ENCODE results near the gene OR9Q1. TPM values are rescaled to one million over a fixed set of nuclear protein-coding genes. Genes with fewer than 3 reads are reported as not detected.

OR9Q1 gene
- total RNA-seq, 1 experiment from 2014 or later = not detected

GRCh38 chr11:58070585-58070984 lies 46.9 kb downstream of the OR9Q1 start:
- H2AFZ ChIP-seq (ENCODE audit: low read length) = no peak overlapping the region
- H3K9me2 ChIP-seq (replicated peaks; ENCODE audit: low read length) = no peaks in the 10 kb centered on the region
- no peaks in the 10 kb centered on the region for H3F3A ChIP-seq (ENCODE audit: low read length, unreplicated experiment)
- no peak overlapping the region for H3K9ac ChIP-seq (ENCODE audit: low read length)
- H3K4me2 ChIP-seq (ENCODE audit: low read length) = no peak overlapping the region
- no peak for DNase-seq
- no peak overlapping the region for H3K4me3 ChIP-seq (ENCODE audit: low read length)
- no peaks in the 10 kb centered on the region for H3K9me3 ChIP-seq (ENCODE audit: low read length)
- TF ChIP-seq EZH2 (IDR thresholded peaks at IDR 0.05; ENCODE audit: low read length, unreplicated experiment) (no peak), CTCF (conservative IDR thresholded peaks at IDR 0.05; ENCODE audit: low read depth, low read length) (no peak), EZH2phosphoT487 (IDR thresholded peaks at IDR 0.05; ENCODE audit: borderline replicate concordance, low read length) (no peak)
- no TSS peak for BruUV-seq (replicated peaks)
- H3K79me2 ChIP-seq (ENCODE audit: low read length) = no peaks in the 10 kb centered on the region
- ChIA-PET CTCF (no interaction called here), POLR2A (ENCODE audit: unreplicated experiment) (no interaction called here)
- no peaks in the 10 kb centered on the region for H3K36me3 ChIP-seq (ENCODE audit: low read depth, low read length)
- ATAC-seq = no peak
- H3K4me1 ChIP-seq (ENCODE audit: insufficient read depth, low read length) = no peaks in the 10 kb centered on the region
- H4K20me1 ChIP-seq (ENCODE audit: low read length) = no peaks in the 10 kb centered on the region
- peaks cover 6% of the 10 kb centered on the region; the same call in 1 of the 2 replicates for H3K27me3 ChIP-seq (ENCODE audit: low read length)
- H3K27ac ChIP-seq (ENCODE audit: low read length) = no peak overlapping the region
- intact Hi-C loops (cut with micrococcal nuclease) = no loop called here

- Histone ChIP-seq H3K79me2 (ENCODE audit: low read length) (no peaks in the 10 kb centered on the region), H4K20me1 (ENCODE audit: low read length) (no peaks in the 10 kb centered on the region), H3K4me2 (ENCODE audit: low read length) (no peak overlapping the region), H3F3A (ENCODE audit: low read length, unreplicated experiment) (no peaks in the 10 kb centered on the region), H3K9me2 (replicated peaks; ENCODE audit: low read length) (no peaks in the 10 kb centered on the region; the same call in 1 of the 2 replicates), H3K4me1 (ENCODE audit: insufficient read depth, low read length) (peaks cover 4% of the 10 kb centered on the region; the same call in 1 of the 2 replicates), H3K36me3 (ENCODE audit: low read depth, low read length) (no peaks in the 10 kb centered on the region), H3K27me3 (ENCODE audit: low read length) (peaks cover 9% of the 10 kb centered on the region; the same call in 1 of the 2 replicates), H3K4me3 (ENCODE audit: low read length) (no peak overlapping the region), H2AFZ (ENCODE audit: low read length) (no peak overlapping the region), H3K27ac (ENCODE audit: low read length) (no peak overlapping the region), H3K9me3 (ENCODE audit: low read length) (no peaks in the 10 kb centered on the region), H3K9ac (ENCODE audit: low read length) (no peak overlapping the region)
- ATAC-seq (peak; percentile 49; the same call in 1 of the 2 replicates), DNase-seq (peak; percentile 58)
- POLR2A ChIA-PET (ENCODE audit: unreplicated experiment) = interaction anchor here (0.7 kb wide), 1 partner anchor 1204 kb away, joined by 3 read pairs; no protein-coding TSS in a partner anchor
- TF ChIP-seq EZH2 (IDR thresholded peaks at IDR 0.05; ENCODE audit: low read length, unreplicated experiment) = no peak
- no peak for TF ChIP-seq CTCF (conservative IDR thresholded peaks at IDR 0.05; ENCODE audit: low read depth, low read length)
- TF ChIP-seq EZH2phosphoT487 (IDR thresholded peaks at IDR 0.05; ENCODE audit: borderline replicate concordance, low read length) = no peak
- no TSS peak for BruUV-seq (replicated peaks)
- CTCF ChIA-PET = no interaction called here
- intact Hi-C loops (cut with micrococcal nuclease) = no loop called here
These were observed 52.1 kb downstream of the OR9Q1 start for GRCh38 chr11:58075781-58076180.

GRCh38 chr11:58086528-58086927 lies 62.8 kb downstream of the OR9Q1 start:
- TF ChIP-seq CTCF (conservative IDR thresholded peaks at IDR 0.05; ENCODE audit: low read depth, low read length) = no peak
- TF ChIP-seq EZH2 (IDR thresholded peaks at IDR 0.05; ENCODE audit: low read length, unreplicated experiment) = no peak
- no peak for TF ChIP-seq EZH2phosphoT487 (IDR thresholded peaks at IDR 0.05; ENCODE audit: borderline replicate concordance, low read length)
- no TSS peak for BruUV-seq (replicated peaks)
- Histone ChIP-seq H3K9me2 (replicated peaks; ENCODE audit: low read length) (no peaks in the 10 kb centered on the region), H3K4me2 (ENCODE audit: low read length) (no peak overlapping the region), H3K79me2 (ENCODE audit: low read length) (no peaks in the 10 kb centered on the region), H3K4me1 (ENCODE audit: insufficient read depth, low read length) (no peaks in the 10 kb centered on the region), H3K27ac (ENCODE audit: low read length) (no peak overlapping the region), H3K27me3 (ENCODE audit: low read length) (peaks cover 15% of the 10 kb centered on the region), H2AFZ (ENCODE audit: low read length) (no peak overlapping the region), H3K4me3 (ENCODE audit: low read length) (no peak overlapping the region), H3K36me3 (ENCODE audit: low read depth, low read length) (no peaks in the 10 kb centered on the region), H3K9me3 (ENCODE audit: low read length) (peaks cover 5% of the 10 kb centered on the region; the same call in 1 of the 2 replicates), H3K9ac (ENCODE audit: low read length) (no peak overlapping the region), H4K20me1 (ENCODE audit: low read length) (no peaks in the 10 kb centered on the region), H3F3A (ENCODE audit: low read length, unreplicated experiment) (no peaks in the 10 kb centered on the region)
- POLR2A ChIA-PET (ENCODE audit: unreplicated experiment) = no interaction called here
- DNase-seq (no peak), ATAC-seq (no peak)
- intact Hi-C loops (cut with micrococcal nuclease) = no loop called here
- CTCF ChIA-PET = no interaction called here
